ENCODE measurements around the gene TAS2R43. TPM values are rescaled to one million over a fixed set of nuclear protein-coding genes. Genes with fewer than 3 reads are reported as not detected.

TAS2R43 gene
- total and polyA plus RNA-seq, 2 of the 8 experiments (the other 6 are each of a cell fraction or from before 2014, with no cell fraction given): 0.18 TPM; not detected in 1

DNA sequence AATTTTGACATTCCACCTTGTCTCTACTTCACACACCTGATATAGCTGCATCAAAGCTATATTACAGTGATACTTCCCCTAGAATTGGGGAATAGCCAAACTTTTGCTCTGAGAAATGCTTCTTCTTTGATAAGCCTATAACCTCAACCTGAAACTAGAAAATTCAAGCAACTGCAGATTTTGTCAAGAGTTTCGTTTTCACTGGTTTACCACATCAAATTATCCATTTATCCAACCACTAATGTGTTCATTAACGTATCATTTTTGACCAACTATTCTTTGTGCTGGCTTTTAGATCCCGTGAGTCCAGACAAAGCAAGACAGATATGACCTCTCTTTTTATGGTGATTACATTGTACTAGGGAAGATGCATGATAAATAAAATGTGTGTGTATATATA is 16.5 kb downstream of the TAS2R43 start:
- H3K27me3 ChIP-seq (replicated peaks in 1 of 4; ENCODE audit: control insufficient read depth in 3 of 4, extremely low read depth in 1 of 4, insufficient read depth in 3 of 4, low read length in 3 of 4): no peaks in the 10 kb centered on the region
- no peak overlapping the region for H3K56ac ChIP-seq (replicated peaks; ENCODE audit: insufficient read length, low read depth, low read length)
- WGBS, 2 experiments (ENCODE audit: extremely low coverage in 1 of 2, insufficient coverage in 1 of 2, insufficient read length in 1 of 2, insufficient replicate concordance in 2 of 2, low coverage in 1 of 2, low lambda C conversion rate in 2 of 2, missing lambda C conversion rate in 1 of 2): 58% methylated on average over 3 of the region's 3 CpGs; no CpG with 5 or more reads in 1 of the 2 experiments
- H2BK120ac ChIP-seq (replicated peaks; ENCODE audit: low read depth, low read length): no peak overlapping the region
- no peaks in the 10 kb centered on the region for H3K79me1 ChIP-seq (ENCODE audit: low read depth, low read length)
- H3K14ac ChIP-seq (ENCODE audit: insufficient read length): no peak overlapping the region
- no peaks in the 10 kb centered on the region for H3K9me3 ChIP-seq (ENCODE audit: insufficient read depth in 2 of 2, low read depth in 1 of 2, low read length in 1 of 2)
- no peak overlapping the region for H2BK12ac ChIP-seq (ENCODE audit: low read depth, low read length)
- H4K91ac ChIP-seq (replicated peaks; ENCODE audit: insufficient read length, low read length): no peak overlapping the region
- H3K23ac ChIP-seq (ENCODE audit: insufficient read length): no peak overlapping the region
- no peak overlapping the region for H2BK5ac ChIP-seq (ENCODE audit: low read depth, low read length)
- no peaks in the 10 kb centered on the region for H3K36me3 ChIP-seq (ENCODE audit: control insufficient read depth in 2 of 4, insufficient read depth in 4 of 4, low read length in 3 of 4)
- H3K4ac ChIP-seq (replicated peaks; ENCODE audit: insufficient read length, low read depth, low read length): no peak overlapping the region
- no peaks in the 10 kb centered on the region for H3K23me2 ChIP-seq (ENCODE audit: low read depth, low read length)
- FAIRE-seq (no peak), DNase-seq (ENCODE audit: low read depth in 1 of 2, low spot score in 2 of 2) (no peak)
- no peak overlapping the region for H3K18ac ChIP-seq (ENCODE audit: extremely low read depth, low read length)
- no peak overlapping the region for H3K4me2 ChIP-seq (ENCODE audit: insufficient read depth in 1 of 2, low read depth in 2 of 2, low read length in 2 of 2)
- no peak overlapping the region for H2BK20ac ChIP-seq (ENCODE audit: low read length)
- no peak overlapping the region for H2BK15ac ChIP-seq (ENCODE audit: low read length)
- peaks cover 0 to 5% (median 0%) of the 10 kb centered on the region in 4 experiments; a peak in 2 of 7 replicates for H3K4me1 ChIP-seq (replicated peaks in 1 of 4; ENCODE audit: control insufficient read depth in 3 of 4, insufficient read depth in 4 of 4, low read length in 3 of 4)
- no peak overlapping the region for H3K4me3 ChIP-seq (ENCODE audit: extremely low read depth in 1 of 4, insufficient read depth in 2 of 4, low read depth in 3 of 4, low read length in 4 of 4)
- no peak overlapping the region for H4K5ac ChIP-seq (ENCODE audit: insufficient read length, low read depth, low read length)
- no peak overlapping the region for H2AFZ ChIP-seq (ENCODE audit: low read length)
- H3K27ac ChIP-seq (ENCODE audit: low read depth, low read length): no peak overlapping the region
- H3K79me2 ChIP-seq (ENCODE audit: control insufficient read depth in 1 of 2, insufficient read depth in 2 of 2, low read length in 2 of 2): no peaks in the 10 kb centered on the region
- ChIA-PET POLR2A (ENCODE audit: partially characterized antibody) (no interaction called here), CTCF (ENCODE audit: partially characterized antibody) (no interaction called here)
- H2AK5ac ChIP-seq (ENCODE audit: low read depth, low read length): no peak overlapping the region
- H4K20me1 ChIP-seq (replicated peaks in 1 of 2; ENCODE audit: control insufficient read depth in 1 of 2, insufficient read depth in 2 of 2, low read length in 2 of 2): peaks cover 0 to 3% of the 10 kb centered on the region in 2 experiments
- H4K8ac ChIP-seq (ENCODE audit: extremely low read depth, insufficient read depth, low read length): no peak overlapping the region
- TF ChIP-seq ZNF274 (IDR thresholded peaks at IDR 0.05; ENCODE audit: borderline replicate concordance, extremely low read depth, low read length) (no peak), TAF1 (IDR thresholded peaks at IDR 0.05; ENCODE audit: low read depth, low read length) (no peak), HDAC6 (IDR thresholded peaks at IDR 0.05; ENCODE audit: low read depth, low read length) (no peak), CBX8 (IDR thresholded peaks at IDR 0.05; ENCODE audit: borderline replicate concordance, low read depth, low read length) (no peak), RFX5 (IDR thresholded peaks at IDR 0.05; ENCODE audit: borderline replicate concordance, low read depth, low read length) (no peak), FOSL1 (IDR thresholded peaks at IDR 0.05; ENCODE audit: insufficient read depth, low read depth, low read length) (no peak), GTF2F1 (IDR thresholded peaks at IDR 0.05; ENCODE audit: borderline replicate concordance, low read depth, low read length) (no peak), RAD21 (IDR thresholded peaks at IDR 0.05 in 1 of 2, conservative IDR thresholded peaks at IDR 0.05 in 1 of 2; ENCODE audit: low read depth in 2 of 2, low read length in 2 of 2) (no peak), SRF (IDR thresholded peaks at IDR 0.05; ENCODE audit: low read depth, low read length) (no peak), RXRA (IDR thresholded peaks at IDR 0.05; ENCODE audit: insufficient read depth, low read depth, low read length) (no peak)
- H3K9ac ChIP-seq (replicated peaks in 1 of 4; ENCODE audit: extremely low read depth in 1 of 4, low read depth in 3 of 4, low read length in 3 of 4): no peak overlapping the region

All from H1 (cell line).